G401 (cell line): ENCODE data around the gene CLCNKB. TPM values are rescaled to one million over a fixed set of nuclear protein-coding genes. Genes with fewer than 3 reads are reported as not detected.

ENCODE experiments used
- DNase-seq: peaks from one replicate; pipeline ENCODE4 v3.0.0-alpha.2; 2015; ENCODE audit warnings: low spot score
- in situ Hi-C: cut with HindIII; loops from 2 replicates; pipeline ENCODE4 v1.10.0; 2016; ENCODE audit warnings: low sequenced_read_pairs, mixed read lengths
- total RNA-seq: library from RNA; depleted of rRNA; stranded (reverse); fragments of >200 nt; shearing (Covaris generic); gene quantifications from 2 replicates; pipeline ENCODE4 v1.2.3, GENCODE V29; 2014

The CLCNKB gene
- total RNA-seq, 1 experiment from 2014 or later, result 1.3 TPM

DNA sequence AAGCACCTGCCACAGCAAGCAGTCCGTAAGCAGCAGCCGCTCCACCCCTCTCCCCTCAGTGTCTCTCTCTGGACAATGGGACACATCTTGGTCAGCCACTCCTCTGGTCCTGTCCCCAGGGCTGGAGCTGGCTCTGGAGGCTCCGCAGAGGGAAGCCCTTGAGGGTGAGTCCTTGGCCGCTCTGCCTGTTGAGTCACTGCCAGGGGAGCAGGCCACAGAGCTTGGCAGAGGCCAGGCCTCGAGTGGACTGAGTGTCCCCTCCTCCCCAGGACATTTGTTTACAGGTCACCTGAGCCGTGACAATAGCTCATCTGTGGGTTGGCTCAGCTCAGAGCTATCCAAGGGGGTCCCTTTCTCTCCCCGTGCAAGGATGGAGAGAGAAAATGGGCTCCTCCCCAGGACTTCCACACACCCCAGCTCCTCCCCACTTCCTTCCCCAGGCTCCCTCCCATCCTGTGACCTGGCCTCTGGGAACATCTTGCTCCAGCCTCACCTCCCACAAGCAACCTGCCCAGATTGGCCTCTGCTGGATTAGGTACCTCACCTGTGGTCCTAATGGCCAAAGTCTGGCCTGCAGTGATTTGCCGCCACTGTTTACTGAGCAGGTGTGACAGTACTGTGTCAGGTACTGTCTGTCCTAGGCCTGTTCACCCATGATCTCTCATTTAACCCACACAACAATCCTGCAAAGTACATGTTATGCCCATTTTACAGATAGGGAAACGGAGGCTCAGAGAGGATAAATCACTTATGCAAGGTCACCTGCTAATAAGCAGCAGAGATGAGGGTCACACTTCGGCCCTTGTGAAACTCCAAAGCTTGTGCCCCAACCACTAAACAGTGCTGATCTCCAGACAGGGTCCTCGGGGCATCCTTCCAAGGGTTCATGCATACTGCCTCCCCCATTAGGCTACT, 25.0 kb downstream of the CLCNKB start:
- peak; percentile 96 for DNase-seq
- in situ Hi-C loops, result no loop called here

DNA sequence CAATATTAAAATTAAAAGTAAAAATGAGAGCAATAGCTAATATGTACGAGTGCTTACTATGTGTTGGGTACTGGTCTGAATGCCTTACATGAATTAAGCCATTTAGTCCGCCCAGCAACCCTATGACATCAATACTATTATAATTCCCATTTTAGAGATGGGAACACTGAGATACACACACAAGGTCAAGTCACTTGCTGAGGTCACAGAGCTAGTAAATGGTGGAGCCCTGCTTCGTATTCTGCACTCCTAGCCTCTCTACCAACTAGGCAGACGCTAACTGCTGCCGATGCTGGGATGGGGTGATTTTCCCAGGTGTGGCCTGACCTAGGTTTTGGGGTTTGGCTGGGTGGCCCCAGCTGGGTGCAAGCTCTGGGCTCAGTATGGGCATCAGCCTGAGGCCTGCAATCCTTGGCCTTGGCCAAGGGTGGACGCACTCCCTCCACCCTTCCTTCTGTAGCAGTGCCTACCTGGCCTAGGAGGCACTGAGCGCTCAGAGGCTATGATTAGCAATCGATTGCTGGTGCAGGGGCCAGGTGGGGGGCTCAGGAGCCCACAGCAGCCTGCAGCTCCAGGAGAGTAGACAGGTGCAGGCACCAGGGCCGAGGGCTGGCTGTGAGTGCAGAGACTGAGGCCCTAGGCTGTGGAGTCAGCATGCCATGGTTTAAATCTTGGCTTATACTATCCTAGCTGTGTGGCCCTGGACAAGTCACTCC, 27.2 kb downstream of the CLCNKB start:
- no peak for DNase-seq
- in situ Hi-C loops, result no loop called here

DNA sequence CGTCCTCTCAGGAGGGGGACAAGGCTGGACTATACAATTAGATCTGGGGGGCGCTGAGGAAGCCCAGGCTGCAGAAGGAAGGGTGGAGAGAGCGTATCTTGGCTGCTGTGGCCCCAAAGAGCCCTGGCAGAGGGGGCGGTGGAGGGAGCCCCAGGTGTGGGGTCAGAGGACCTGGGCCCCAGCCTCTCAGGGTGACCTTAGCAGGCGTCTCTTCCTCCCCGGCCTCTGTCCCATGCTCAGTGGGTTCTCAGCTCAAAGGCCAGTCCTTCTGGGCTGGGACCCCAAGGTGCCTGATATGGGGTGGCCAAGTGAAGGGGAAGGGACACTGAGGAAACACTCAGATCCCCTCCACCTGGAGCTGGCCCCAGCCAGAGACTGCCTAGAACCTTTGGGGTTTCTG, 28.0 kb downstream of the CLCNKB start:
- DNase-seq, result no peak
- in situ Hi-C loops, result no loop called here

DNA sequence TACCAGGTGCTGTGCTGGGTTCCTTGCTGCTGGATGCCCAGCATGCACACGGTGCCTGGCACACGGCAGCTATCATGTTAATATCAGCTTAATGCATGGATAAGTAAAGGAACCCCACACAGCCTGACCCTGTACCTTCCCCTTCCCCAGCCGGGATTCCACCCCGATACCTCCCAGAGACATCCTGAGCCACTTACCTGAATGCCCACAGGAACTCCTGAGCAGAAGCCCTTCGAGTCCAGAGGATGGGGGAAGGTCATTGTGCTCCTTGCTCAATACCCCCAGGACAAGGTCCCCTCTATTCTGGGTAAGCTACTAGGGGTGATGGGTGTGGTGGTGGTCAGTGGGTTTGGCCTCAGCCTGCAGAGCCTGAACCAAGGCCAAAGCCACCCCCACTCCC, 28.5 kb downstream of the CLCNKB start:
- peak; percentile 52 for DNase-seq
- in situ Hi-C loops, result no loop called here

DNA sequence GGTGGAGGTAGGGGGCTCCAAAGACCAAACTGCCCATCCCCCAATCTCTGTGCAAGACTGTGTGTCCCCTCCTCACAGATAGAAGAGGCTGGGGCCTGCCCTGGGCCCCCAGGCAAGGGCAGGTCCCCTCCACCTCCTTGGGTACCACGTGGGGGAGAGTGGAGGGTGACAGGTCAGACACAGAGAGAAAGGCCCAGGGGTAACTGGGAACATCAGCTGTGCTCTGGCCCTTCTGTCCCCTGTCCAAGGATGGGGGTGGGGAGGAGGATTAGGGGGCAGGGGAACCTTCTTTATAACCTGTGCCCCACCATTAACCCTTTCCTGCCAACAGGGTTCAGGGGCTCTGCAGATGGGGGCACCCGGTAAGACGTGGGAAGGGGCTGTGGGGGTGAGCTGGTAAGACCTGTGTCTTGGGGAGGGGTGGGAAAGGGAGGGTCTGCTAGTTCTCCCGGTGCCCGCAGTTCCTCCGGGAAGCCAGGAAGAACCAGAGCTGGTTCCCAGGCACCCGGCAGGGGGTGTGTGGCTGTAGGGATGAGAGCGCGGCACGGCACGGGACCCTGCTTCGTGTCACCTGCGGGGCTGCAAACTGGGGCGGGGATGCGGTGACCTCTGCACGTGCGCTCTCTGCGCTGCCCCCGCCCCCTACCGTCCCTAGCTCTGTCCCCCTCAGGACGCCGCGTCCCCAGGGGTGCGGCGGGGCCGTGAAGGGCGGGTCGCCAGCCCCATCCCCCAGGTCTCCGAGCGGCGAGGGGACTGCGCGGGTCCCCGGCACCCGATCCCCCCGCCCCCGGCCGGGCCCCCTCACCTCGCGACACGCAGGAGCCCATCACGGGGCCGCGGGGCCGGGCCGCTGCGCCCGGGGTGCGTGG, 29.3 kb downstream of the CLCNKB start:
- peak; percentile 52 for DNase-seq
- in situ Hi-C loops, result no loop called here

DNA sequence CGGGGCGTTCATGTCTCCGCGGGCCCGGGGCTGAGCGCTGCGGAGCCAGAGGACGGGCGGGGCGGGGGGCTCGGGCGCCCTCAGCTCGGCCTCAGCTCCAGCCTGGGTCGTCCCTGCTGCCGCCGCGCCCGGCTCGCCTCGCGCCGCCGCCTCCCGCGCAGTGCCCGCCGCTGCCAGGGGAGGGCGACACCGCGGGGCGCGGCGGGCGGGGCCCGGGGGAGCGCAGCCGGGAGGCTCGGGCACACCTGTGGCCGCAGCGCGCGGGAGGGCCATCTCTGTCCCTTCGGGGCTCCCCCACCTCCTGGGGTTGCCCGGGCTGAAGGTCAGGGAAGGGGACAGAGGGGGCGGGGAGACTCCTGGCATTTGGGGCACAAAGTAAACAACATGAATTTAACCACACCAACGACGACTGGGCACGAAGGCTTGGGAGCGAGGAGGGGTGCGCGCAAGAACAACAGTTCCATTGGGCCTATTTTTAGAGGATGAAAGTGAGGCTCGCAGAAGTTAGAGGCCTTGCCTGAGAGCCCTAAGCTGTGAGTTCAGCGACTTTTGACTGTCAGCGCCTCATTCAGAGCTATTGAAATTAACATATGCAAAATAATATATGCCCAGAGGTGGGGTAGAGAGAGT, 30.0 kb downstream of the CLCNKB start, which contains the start of gene FAM131C:
Gene FAM131C, minus strand, starts transcription at position 162 of the 630 bp plus-strand sequence. CDS start 209 bp downstream, outside the sequence.
- in situ Hi-C loops, result no loop called here

DNA sequence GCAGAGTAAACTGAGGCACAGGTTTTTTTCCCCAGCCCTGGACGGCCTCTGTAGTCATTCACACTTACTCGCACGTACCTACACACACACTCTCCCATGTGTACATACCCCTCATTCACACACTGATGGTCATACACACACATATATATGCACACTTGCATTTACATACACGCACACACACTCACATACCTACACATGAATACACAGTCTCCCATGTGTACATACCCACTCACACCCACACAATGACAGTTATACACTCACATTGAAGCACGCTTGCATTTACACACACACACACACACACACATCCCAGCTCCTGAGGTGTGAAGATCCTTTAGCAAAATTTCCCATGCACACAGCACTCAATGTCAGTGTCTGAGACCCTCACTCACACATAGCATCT, 30.6 kb downstream of the CLCNKB start:
- in situ Hi-C loops, result no loop called here

More for the DNA sequence above, 30.0 kb downstream of the CLCNKB start, which contains the start of gene FAM131C:
- peak; percentile 54 for DNase-seq

DNA sequence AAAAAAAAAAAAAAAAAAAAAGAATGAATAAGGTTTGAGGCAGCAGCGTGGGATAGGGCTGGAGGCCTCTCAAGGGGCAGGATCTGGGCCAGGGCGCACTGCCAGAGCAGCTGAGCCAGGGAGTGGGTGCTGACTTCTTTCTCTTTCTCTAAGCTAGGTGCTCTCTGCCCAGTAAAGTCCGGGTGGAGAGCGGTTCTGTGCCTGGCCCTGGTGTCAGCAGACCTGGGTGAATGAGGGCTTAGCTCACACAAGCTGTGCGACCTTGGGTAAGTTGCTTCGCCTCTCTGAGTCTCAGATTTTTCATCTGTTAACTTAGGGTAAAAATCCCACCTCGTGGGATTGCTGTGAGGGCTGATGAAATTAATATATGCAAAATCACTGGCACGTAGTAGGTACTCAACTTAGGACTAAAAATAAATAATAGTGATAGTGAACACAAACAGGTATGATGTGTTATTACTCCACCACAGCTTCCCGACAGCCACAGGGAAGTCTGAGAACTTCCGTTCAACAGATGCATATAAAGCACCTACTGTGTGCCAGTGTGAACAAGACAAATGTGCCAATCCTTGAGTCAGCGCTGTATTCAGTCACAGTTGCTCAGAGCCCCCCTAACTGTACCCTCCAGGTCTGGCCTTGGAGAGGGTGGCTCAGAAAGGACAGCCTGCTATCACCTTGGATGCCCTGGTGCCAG, 31.9 kb downstream of the CLCNKB start:
- DNase-seq, result no peak
- in situ Hi-C loops, result no loop called here

More for the DNA sequence above, 30.6 kb downstream of the CLCNKB start:
- no peak for DNase-seq

DNA sequence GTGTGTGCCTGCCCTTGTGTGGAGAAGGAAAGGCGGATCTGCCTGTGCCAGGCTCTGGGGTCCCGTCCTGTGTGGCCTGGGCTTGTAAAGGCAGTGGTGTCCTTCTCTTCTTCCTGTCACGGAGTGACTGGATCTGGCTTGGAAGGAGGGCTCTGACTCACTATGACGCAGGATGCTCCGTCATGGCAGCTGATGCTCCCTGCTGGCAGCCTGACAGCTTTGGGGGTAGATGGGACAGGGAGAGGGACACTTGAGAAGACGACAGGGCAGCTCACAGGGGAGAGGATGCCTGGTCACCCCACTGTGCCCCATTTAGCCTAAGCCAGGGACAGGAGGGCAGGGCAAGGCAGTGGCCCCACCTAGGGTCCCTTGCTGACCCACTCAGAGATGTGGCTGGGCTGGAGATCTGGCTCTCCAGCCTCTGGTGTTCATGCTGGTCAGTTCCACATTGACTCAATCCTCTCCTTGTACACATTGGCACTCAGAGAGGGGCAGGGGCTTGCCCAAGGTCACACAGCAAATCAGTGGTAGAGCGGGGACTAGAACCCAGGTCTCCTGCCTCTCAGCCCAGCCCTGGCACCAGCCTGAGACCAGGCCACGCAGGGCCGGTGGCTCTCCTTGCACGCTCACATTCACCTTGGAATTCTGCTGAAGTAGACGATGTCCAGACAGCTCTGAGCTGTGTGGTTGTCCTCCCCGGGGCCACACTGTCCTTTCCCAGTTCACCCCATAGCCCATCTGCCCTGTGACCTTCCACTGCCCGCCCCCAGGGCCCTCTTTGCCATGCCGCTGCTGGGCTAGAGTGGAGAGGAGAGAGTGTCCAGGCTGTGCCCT, 32.7 kb downstream of the CLCNKB start:
- peak; percentile 16 for DNase-seq

DNA sequence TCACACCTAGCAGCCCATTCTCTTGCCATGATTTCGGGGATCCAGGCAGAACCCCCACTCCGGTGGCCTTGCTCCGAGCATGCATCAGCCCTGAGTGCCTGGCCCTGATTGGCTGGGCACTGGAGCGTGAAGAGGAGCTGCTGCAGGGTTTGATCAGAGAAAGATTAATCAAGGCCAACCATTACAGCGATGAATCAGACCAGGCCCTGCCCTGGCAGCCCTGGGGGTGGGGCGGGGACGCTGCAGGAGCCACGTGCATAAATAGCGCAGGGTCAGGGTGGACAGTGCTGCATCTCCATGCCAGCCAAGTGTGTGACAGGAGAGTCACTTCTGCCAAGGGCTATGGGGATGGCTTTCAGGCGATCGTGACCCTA, 33.3 kb downstream of the CLCNKB start:
- in situ Hi-C loops, result no loop called here
- no peak for DNase-seq

More for the DNA sequence above, 32.7 kb downstream of the CLCNKB start:
- in situ Hi-C loops, result no loop called here

DNA sequence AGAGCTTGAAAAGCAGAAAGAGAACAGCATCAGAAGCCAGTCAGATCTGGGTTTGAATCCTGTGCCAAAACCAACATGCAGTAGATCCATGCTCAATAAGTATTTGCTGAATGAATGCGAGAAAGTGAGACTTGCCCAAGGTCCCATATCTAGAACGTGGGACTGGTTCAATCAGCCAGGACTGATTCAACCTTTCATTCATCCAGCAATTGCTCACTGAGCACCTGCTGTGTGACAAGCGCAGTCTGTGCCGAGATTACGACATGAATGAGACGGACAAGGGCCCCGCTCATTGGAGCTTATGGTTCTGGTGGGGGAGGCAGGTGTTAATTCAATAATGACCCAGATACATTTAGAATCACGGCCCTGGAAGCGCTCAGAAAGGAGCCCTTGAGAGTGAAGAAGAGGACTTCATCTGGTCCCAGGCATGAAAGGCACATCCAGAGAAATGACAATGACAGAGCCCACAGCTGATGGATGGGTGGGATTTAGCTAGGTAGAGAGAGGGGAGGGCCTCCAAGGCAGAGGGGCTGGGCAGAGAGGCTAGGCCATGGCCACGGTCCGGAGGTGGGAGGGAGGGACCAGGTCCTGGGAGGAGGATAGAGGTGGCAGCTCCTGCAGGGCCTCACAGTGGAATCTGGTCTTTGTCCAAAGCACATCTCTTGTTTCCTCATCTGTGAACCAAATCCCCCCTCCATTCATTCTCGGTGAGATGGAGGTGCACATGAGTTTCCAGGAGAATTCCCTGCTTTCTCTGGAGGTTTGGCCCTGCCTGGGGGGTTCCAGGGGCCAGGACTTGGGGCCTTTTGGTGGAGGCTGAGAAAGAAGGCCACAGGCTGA, 34.0 kb downstream of the CLCNKB start:
- in situ Hi-C loops, result no loop called here

DNA sequence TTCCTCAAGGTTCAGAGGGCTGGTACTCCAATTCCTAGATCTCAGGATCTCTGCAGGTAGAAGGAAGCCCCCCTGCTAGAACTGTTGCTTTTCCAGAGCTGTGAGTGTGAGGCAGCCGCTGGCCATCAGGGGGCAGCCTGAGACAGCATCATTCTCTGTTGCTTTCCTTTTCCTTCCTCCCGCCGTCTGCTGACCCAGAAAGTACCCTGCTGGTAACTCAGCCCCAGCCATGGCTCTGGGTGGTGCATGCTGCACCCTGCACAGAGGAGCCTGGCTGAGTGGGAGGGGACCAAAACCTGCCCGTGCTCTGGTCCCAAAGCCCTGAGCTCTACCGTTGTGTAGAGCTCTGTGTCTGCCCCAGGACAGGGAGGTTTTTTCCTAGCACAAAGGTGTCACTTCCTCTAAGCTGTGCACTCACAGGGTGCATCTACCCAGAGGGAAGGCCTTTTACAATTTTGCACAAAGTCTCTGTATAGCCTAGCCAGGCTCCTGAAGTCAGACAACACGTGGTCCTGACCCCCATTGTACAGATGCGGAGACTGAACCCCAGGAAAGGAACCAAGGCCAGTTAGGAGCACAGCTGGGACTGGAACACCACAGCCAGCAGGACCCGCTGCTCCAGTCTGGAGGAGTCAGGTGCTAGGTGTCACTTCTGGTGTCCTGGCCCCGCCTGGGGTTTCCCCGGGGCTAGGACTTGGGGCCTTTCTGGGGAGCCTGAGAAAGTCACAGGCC, 35.5 kb downstream of the CLCNKB start:
- DNase-seq, result peak; percentile 90
- in situ Hi-C loops, result no loop called here

More for the DNA sequence above, 34.0 kb downstream of the CLCNKB start:
- peak; percentile 72 for DNase-seq

DNA sequence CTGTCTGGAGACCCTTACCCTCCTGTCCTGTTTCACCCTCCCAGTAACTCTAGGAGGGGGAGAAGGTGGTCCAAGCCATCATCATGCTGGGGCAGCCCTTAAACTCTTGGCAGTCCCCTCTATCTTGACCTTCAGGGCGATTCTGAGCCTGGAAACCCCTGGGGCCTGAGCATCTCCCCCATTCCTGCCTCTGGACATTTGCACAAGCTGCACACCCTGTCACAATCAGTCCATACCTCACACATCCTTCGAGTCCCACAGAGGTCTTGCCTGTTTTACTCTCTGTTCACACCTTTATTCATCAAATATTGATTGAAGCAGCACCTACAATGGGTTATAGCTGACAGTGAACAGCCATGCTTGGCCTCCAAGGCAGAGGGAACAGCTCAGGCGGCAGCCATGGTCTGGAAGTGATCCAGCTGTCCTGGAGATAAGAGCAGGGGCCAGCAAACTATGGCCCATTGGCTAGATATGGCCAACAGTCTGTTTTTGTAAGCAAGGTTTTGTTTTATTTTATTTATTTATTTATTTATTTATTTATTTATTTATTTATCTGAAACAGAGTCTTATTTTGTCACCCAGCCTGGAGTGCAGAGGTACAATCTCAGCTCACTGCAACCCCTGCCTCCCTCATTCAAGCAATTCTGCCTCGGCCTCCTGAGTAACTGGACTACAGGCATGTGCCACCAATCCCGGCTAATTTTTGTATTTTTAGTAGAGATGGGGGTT, 37.0 kb downstream of the CLCNKB start:
- in situ Hi-C loops, result no loop called here
- no peak for DNase-seq

DNA sequence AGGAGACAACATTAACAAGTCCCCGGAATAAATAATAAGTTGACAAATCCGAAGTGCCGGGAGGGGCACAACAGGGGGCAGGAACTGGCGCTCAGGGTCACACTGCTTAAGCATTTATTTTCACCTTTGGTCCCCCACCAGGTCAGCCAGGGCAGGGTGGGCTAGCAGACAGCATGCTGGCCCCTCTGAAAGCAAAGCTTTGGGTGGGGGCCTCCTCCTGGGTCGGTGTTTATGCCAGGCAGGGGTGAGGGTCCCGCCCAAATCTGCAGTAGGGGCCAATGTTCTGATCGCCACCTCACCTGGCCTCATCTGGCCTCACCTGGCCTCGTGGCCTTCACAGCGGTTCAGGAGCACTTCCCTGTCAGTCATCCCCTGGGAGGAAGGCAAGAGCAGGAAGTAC, 38.1 kb downstream of the CLCNKB start:
- in situ Hi-C loops, result no loop called here

DNA sequence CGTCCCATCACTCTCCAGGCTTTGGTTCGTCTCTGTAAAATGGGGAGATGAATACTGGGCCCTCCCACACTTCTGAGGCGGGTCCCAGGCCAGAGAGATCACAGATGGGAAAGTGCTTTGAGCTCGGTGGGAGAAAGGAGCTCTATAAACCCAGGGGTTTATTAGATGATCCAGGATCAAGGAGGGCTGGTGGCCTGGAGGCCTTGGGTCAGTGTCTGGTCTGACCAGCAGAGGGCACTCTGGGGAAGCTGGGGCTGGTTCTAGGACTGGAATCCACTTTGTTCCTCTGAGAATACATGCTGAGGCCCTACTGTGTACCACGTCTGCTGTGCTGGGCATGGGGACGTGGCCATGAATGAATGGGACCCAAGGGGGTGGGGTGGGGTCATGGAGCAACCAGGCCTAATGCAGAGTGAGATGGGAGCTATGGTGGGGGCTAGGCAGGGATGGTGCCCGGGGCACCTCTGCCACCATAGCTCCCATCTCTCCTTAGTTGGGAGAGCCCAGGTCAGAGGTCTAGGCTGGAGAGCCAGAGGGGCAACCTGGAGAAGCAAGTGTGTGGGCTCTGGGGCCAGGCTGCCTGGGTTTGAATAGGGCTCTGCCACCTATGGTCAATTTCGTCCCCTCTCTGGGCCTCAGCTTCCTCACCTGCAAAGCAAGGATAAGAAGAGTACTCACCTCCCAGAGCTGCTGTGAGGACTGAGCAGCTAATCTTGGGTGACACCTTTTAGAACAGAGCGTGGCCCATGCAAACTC, 38.9 kb downstream of the CLCNKB start:
- in situ Hi-C loops, result no loop called here
- DNase-seq, result peak; percentile 24

More for the DNA sequence above, 38.1 kb downstream of the CLCNKB start:
- no peak for DNase-seq
